Trophoblast cell (in vitro differentiated cells and primary cell): ENCODE measurements around the gene CISTR.

Experiments
- DNase-seq, 2 donors: peaks; one replicate each; pipeline ENCODE4 v3.0.0-alpha.2; 2016
- H2AFZ ChIP-seq: 2 replicates; pipeline ENCODE4 v1.6.1; 2013; ENCODE audit warnings: low read length, moderate library complexity, mild to moderate bottlenecking; ENCODE audit not compliant: insufficient read depth, poor library complexity
- H2AK5ac ChIP-seq: 2 replicates; pipeline ENCODE4 v1.6.1; 2013; ENCODE audit warnings: mild to moderate bottlenecking, low read length
- H2BK120ac ChIP-seq: 2 replicates; pipeline ENCODE4 v1.6.1; 2013; ENCODE audit warnings: low read length, mild to moderate bottlenecking, moderate library complexity; ENCODE audit not compliant: insufficient read depth, poor library complexity
- H2BK12ac ChIP-seq: 2 replicates; pipeline ENCODE4 v1.6.1; 2013; ENCODE audit warnings: mild to moderate bottlenecking, low read length, moderate library complexity
- H2BK5ac ChIP-seq: 2 replicates; pipeline ENCODE4 v1.6.1; 2013; ENCODE audit warnings: low read length, low read depth, moderate library complexity, mild to moderate bottlenecking; ENCODE audit not compliant: poor library complexity
- H3K14ac ChIP-seq: 2 replicates; pipeline ENCODE4 v1.6.1; 2013; ENCODE audit warnings: mild to moderate bottlenecking, low read length
- H3K18ac ChIP-seq: 2 replicates; pipeline ENCODE4 v1.6.1; 2013; ENCODE audit warnings: mild to moderate bottlenecking, low read length
- H3K23ac ChIP-seq: 2 replicates; pipeline ENCODE4 v1.6.1; 2013; ENCODE audit warnings: low read length
- H3K27ac ChIP-seq: 2 replicates; pipeline ENCODE4 v1.5.1; 2013; ENCODE audit warnings: low read depth, mild to moderate bottlenecking, inconsistent platforms, low read length, moderate library complexity
- H3K27me3 ChIP-seq: 2 replicates; pipeline ENCODE4 v1.6.1; 2013; ENCODE audit warnings: inconsistent platforms, mild to moderate bottlenecking, low read length, moderate library complexity; ENCODE audit not compliant: insufficient read depth
- H3K36me3 ChIP-seq, 2 experiments: 1 replicate in 1 of 2; 2 replicates in 1 of 2; pipeline ENCODE4 v1.6.1; 2013; ENCODE audit warnings: low read length in 2 of 2, mild to moderate bottlenecking in 2 of 2, moderate library complexity in 1 of 2; ENCODE audit not compliant: insufficient read depth in 2 of 2, control insufficient read depth in 1 of 2
- H3K4ac ChIP-seq: 2 replicates; pipeline ENCODE4 v1.6.1; 2013; ENCODE audit warnings: low read depth, mild to moderate bottlenecking, low read length, moderate library complexity
- H3K4me1 ChIP-seq, 2 experiments: 1 replicate in 1 of 2; 2 replicates in 1 of 2; pipeline ENCODE4 v1.6.1; 2013; ENCODE audit warnings: low read length in 2 of 2, mild to moderate bottlenecking in 2 of 2, moderate library complexity in 1 of 2; ENCODE audit not compliant: insufficient read depth in 2 of 2, control insufficient read depth in 1 of 2
- H3K4me2 ChIP-seq: 2 replicates; pipeline ENCODE4 v1.6.1; 2013; ENCODE audit warnings: inconsistent platforms, mild to moderate bottlenecking, low read length, moderate library complexity
- H3K4me3 ChIP-seq: 2 replicates; pipeline ENCODE4 v1.5.1; 2013; ENCODE audit warnings: mild to moderate bottlenecking, low read depth, low read length, inconsistent platforms
- H3K79me1 ChIP-seq: one replicate; pipeline ENCODE4 v1.6.1; 2013; ENCODE audit warnings: low read length
- H3K79me2 ChIP-seq: 2 replicates; pipeline ENCODE4 v1.6.1; 2013; ENCODE audit warnings: low read length, mild to moderate bottlenecking; ENCODE audit not compliant: control insufficient read depth, insufficient read depth, poor library complexity
- H3K9ac ChIP-seq: 2 replicates; pipeline ENCODE4 v1.6.1; 2013; ENCODE audit warnings: mild to moderate bottlenecking, low read length
- H3K9me3 ChIP-seq: 2 replicates; pipeline ENCODE4 v1.6.1; 2013; ENCODE audit warnings: low read depth, mild to moderate bottlenecking, control low read depth, inconsistent platforms, low read length; ENCODE audit not compliant: insufficient read depth
- H4K12ac ChIP-seq: 2 replicates; pipeline ENCODE4 v1.6.1; 2013; ENCODE audit warnings: low read depth, mild to moderate bottlenecking, low read length, moderate library complexity
- H4K8ac ChIP-seq: 2 replicates; pipeline ENCODE4 v1.6.1; 2013; ENCODE audit warnings: low read depth, mild to moderate bottlenecking, low read length, moderate library complexity
- H4K91ac ChIP-seq: one replicate; pipeline ENCODE4 v1.6.1; 2013; ENCODE audit warnings: low read depth, mild to moderate bottlenecking, low read length, moderate library complexity
- WGBS: extraction: QIAGEN DNeasy Blood & Tissue Kit; methylation state at CpG from one replicate; pipeline ENCODE4 v1.1.7; 2013; ENCODE audit warnings: missing lambda C conversion rate; ENCODE audit not compliant: insufficient read length, insufficient coverage; ENCODE audit errors: extremely low coverage; 5-methylcytosine and 5-hydroxymethylcytosine counted together

The CISTR gene

DNA sequence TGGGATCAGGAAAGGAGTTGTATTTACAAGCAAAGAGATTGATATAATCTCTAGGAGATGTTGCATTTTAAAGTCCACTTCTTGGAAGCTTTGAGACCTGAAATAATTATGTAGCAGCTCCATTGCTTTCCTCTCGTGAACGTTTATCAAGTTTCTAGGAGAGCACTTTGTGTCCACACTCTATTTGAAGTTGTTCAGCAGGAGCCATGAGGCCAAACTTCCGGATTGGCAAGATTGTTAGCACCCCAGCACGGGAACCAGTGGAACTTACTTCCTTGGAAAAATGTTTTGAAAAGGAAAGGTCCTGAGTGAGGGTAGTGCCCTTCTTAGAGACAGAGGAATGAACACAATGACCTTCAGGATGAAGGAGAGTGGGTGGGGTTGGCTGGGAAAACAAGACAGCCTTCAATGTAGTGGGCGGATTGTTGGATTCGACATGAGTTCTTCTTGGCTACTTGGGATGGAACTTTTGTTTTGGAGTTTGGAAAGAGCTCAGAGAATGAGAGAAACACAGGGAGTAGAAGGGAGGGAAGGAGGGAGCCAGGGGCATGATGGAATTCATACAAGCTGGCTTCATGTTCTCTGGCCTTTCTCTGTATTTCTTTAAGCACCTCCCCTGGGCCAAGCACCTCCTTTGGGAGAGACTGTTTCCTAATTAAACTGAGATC lies 23.8 kb upstream of the CISTR start:
- no peak overlapping the region for H2BK120ac ChIP-seq
- no peak for DNase-seq
- no peak overlapping the region for H3K9ac ChIP-seq
- no peaks in the 10 kb centered on the region for H3K9me3 ChIP-seq
- no peak overlapping the region for H4K12ac ChIP-seq
- H3K36me3 ChIP-seq: no peaks in the 10 kb centered on the region
- WGBS: no CpG with 5 or more reads among the region's 6 CpGs
- H3K27me3 ChIP-seq: no peaks in the 10 kb centered on the region
- no peak overlapping the region for H2AK5ac ChIP-seq
- H3K18ac ChIP-seq: no peak overlapping the region
- H2AFZ ChIP-seq: no peak overlapping the region
- H4K8ac ChIP-seq: no peak overlapping the region
- H3K4me1 ChIP-seq: no peaks in the 10 kb centered on the region
- no peak overlapping the region for H2BK12ac ChIP-seq
- H4K91ac ChIP-seq: no peak overlapping the region
- H3K23ac ChIP-seq: no peak overlapping the region
- H3K27ac ChIP-seq: no peak overlapping the region
- no peaks in the 10 kb centered on the region for H3K79me2 ChIP-seq
- no peak overlapping the region for H3K4me2 ChIP-seq
- no peaks in the 10 kb centered on the region for H3K79me1 ChIP-seq
- H3K14ac ChIP-seq: no peak overlapping the region
- no peak overlapping the region for H3K4ac ChIP-seq
- no peak overlapping the region for H3K4me3 ChIP-seq
- H2BK5ac ChIP-seq: no peak overlapping the region

DNA sequence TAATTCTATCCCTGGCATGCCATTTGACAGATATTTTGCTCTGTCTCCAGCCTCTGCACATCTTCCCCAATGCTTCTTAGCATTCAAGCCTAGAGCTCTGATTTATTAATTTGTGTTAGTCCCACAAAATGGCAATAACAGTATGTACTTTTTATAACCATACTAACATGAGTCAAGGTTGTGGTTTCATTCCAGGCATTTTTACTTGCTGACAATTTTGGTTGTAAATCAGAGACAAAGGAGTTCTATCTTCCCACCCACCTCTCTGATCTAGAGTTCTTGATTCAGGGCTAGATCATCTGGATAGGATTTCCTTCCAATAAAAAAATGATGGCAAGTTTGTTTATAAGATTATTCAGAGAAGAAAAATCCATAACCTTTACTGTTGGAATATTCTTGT lies 18.5 kb upstream of the CISTR start:
- Histone ChIP-seq H3K4me3 (no peak overlapping the region), H2AK5ac (no peak overlapping the region), H3K23ac (no peak overlapping the region), H3K9ac (no peak overlapping the region), H2AFZ (no peak overlapping the region), H3K14ac (no peak overlapping the region), H3K27me3 (no peaks in the 10 kb centered on the region), H2BK12ac (no peak overlapping the region), H4K8ac (no peak overlapping the region), H3K9me3 (peaks cover 2% of the 10 kb centered on the region), H4K12ac (no peak overlapping the region), H3K4me2 (no peak overlapping the region), H3K36me3 (no peaks in the 10 kb centered on the region), H2BK5ac (no peak overlapping the region), H4K91ac (no peak overlapping the region), H3K4ac (no peak overlapping the region), H2BK120ac (no peak overlapping the region), H3K79me1 (no peaks in the 10 kb centered on the region), H3K18ac (no peak overlapping the region), H3K4me1 (no peaks in the 10 kb centered on the region), H3K79me2 (no peaks in the 10 kb centered on the region), H3K27ac (no peak overlapping the region)
- DNase-seq: no peak

DNA sequence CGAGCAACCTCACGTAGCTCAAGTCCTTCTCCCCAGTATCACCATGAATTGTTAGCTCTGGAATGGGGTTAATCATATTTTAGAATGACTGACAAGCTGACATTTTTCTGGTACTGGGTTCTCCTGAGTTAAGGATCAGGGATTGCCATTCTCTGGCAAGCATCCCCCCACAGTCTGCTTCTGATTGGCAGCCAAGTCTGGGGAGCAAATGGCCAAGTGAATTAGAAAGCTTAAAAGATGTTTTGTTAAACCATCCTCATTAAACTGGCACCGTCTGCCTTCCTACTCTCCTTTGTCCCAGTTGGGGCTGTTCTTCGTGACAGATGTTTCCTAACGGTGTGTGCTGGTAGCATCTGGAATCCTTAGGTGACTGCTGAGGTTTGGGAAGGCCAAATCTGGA lies 17.2 kb upstream of the CISTR start:
- no peak overlapping the region for H3K9ac ChIP-seq
- peaks cover 2% of the 10 kb centered on the region for H3K9me3 ChIP-seq
- H3K4ac ChIP-seq: no peak overlapping the region
- H4K8ac ChIP-seq: no peak overlapping the region
- H2AK5ac ChIP-seq: no peak overlapping the region
- no peak overlapping the region for H2BK12ac ChIP-seq
- no peak overlapping the region for H3K23ac ChIP-seq
- H3K4me2 ChIP-seq: no peak overlapping the region
- no peak overlapping the region for H3K27ac ChIP-seq
- no peaks in the 10 kb centered on the region for H3K4me1 ChIP-seq
- H3K36me3 ChIP-seq: no peaks in the 10 kb centered on the region
- H3K79me1 ChIP-seq: no peaks in the 10 kb centered on the region
- H3K27me3 ChIP-seq: no peaks in the 10 kb centered on the region
- no peak overlapping the region for H2AFZ ChIP-seq
- no peak overlapping the region for H3K4me3 ChIP-seq
- no peak overlapping the region for H3K14ac ChIP-seq
- no peak for DNase-seq
- H2BK120ac ChIP-seq: no peak overlapping the region
- H3K18ac ChIP-seq: no peak overlapping the region
- no peak overlapping the region for H2BK5ac ChIP-seq
- H4K91ac ChIP-seq: no peak overlapping the region
- WGBS: no CpG with 5 or more reads among the region's 5 CpGs
- H4K12ac ChIP-seq: no peak overlapping the region
- no peaks in the 10 kb centered on the region for H3K79me2 ChIP-seq

DNA sequence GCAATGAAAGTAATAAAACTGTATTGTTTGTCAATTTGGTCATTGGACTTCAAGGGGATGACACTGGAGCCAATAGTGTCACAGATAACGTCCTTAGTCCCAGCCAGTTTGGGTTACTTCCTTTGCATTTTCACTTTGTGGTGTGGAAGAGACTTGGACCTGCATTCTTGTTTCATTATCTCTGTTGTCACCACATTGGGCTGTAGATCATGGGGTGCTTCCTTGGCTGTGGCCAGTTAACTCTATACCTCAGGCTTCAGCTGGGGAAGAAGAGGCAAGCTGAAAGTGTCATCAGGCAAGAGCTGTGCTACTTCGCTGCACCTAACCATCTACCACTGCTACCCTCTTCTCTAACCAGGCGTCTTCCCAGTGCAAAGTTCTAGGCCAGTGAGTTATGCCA lies 15.1 kb upstream of the CISTR start:
- no peak overlapping the region for H2AFZ ChIP-seq
- H3K23ac ChIP-seq: no peak overlapping the region
- no peak overlapping the region for H3K4me2 ChIP-seq
- no peak overlapping the region for H4K8ac ChIP-seq
- no peak for DNase-seq
- no peak overlapping the region for H4K91ac ChIP-seq
- H3K18ac ChIP-seq: no peak overlapping the region
- no peaks in the 10 kb centered on the region for H3K27me3 ChIP-seq
- no peaks in the 10 kb centered on the region for H3K79me1 ChIP-seq
- no peak overlapping the region for H3K4ac ChIP-seq
- no peak overlapping the region for H2BK5ac ChIP-seq
- no peaks in the 10 kb centered on the region for H3K4me1 ChIP-seq
- H4K12ac ChIP-seq: no peak overlapping the region
- no peaks in the 10 kb centered on the region for H3K79me2 ChIP-seq
- no peak overlapping the region for H2BK12ac ChIP-seq
- H3K14ac ChIP-seq: no peak overlapping the region
- no peak overlapping the region for H3K9ac ChIP-seq
- H3K4me3 ChIP-seq: no peak overlapping the region
- peaks cover 2% of the 10 kb centered on the region for H3K9me3 ChIP-seq
- no peak overlapping the region for H3K27ac ChIP-seq
- WGBS: no CpG with 5 or more reads among the region's 3 CpGs
- no peaks in the 10 kb centered on the region for H3K36me3 ChIP-seq
- no peak overlapping the region for H2BK120ac ChIP-seq
- H2AK5ac ChIP-seq: no peak overlapping the region
